Panc1 (cell line): ENCODE results near the gene ZDHHC1.

ENCODE experiments used
- CTCF ChIP-seq: fragments of 450-650 bp; IDR thresholded peaks from 2 replicates; pipeline ENCODE4 v1.5.1; 2017; ENCODE audit warnings: mild to moderate bottlenecking
- POLR2AphosphoS5 ChIP-seq: IDR thresholded peaks from 2 replicates; pipeline ENCODE4 v1.6.1; 2012; ENCODE audit warnings: mild to moderate bottlenecking, low read depth, low read length, moderate library complexity

- TF ChIP-seq CTCF (no peak), POLR2AphosphoS5 (no peak)
These were observed 4.0 kb downstream of the ZDHHC1 start for GRCh38 chr16:67412294-67412693.
